WI38 (cell line): ENCODE measurements around the gene DENND4A.

ENCODE experiments used
- H3K4me3 ChIP-seq: 2 replicates; pipeline ENCODE4 v1.5.1; 2011; ENCODE audit warnings: low read depth, mild to moderate bottlenecking, control low read depth, low read length
- TF ChIP-seq, protein P1 (sequence below): IDR thresholded peaks from 2 replicates; pipeline ENCODE4 v1.5.1; 2012; ENCODE audit warnings: low read depth, mild to moderate bottlenecking, control low read depth, low read length

Gene DENND4A

DNA sequence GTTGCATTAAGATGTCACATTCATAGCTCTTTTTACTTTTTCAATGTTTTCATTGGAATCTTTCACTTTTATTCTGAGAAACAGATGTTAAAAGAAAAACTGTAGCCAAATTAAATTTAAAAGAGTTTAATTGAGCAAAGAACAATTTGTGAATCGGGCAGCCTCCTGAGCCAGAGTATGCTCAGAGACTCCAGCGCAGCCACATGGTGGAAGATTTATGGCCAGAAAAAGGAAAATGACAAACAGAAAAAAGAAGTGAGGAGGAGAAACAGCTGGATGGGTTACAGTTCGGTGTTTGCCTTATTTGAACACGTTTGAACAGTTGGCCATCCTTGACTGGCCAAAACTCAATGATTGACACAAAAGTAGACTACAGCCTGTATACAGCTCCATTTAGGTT lies 43.4 kb upstream of the DENND4A start:
- TF ChIP-seq, protein P1, sequence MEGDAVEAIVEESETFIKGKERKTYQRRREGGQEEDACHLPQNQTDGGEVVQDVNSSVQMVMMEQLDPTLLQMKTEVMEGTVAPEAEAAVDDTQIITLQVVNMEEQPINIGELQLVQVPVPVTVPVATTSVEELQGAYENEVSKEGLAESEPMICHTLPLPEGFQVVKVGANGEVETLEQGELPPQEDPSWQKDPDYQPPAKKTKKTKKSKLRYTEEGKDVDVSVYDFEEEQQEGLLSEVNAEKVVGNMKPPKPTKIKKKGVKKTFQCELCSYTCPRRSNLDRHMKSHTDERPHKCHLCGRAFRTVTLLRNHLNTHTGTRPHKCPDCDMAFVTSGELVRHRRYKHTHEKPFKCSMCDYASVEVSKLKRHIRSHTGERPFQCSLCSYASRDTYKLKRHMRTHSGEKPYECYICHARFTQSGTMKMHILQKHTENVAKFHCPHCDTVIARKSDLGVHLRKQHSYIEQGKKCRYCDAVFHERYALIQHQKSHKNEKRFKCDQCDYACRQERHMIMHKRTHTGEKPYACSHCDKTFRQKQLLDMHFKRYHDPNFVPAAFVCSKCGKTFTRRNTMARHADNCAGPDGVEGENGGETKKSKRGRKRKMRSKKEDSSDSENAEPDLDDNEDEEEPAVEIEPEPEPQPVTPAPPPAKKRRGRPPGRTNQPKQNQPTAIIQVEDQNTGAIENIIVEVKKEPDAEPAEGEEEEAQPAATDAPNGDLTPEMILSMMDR = no peak

DNA sequence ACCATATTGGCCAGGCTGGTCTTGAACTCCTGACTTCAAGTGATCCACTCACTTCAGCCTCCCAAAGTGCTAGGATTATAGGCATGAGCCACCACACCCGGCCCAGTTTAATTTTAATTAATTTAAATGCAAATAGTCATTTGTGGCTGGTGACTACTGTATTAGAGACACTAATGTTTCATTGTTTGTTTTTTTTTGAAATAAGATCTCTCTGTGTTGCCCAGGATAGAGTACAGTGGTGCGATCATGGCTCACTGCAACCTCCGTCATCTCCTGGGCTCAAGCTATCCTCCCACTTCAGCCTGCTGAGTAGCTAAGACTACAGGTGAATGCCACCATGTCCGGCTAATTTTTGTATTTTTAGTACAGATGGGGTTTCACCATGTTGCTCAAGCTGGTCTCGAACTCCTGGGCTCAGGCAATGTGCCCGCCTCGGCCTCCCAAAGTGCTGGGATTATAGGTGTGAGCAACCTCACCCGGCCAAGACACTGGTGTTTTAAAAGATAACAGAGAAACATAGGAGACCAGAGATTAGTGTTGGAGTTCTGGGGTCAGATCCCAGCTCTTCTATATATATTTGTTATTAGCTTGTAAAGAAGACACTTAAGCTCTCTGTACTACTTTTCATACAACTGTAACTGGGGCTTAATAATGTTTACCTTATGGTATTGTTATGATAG lies 42.6 kb upstream of the DENND4A start:
- H3K4me3 ChIP-seq = no peak overlapping the region
- TF ChIP-seq, protein P1 = no peak

More for the DNA sequence above, 43.4 kb upstream of the DENND4A start:
- no peak overlapping the region for H3K4me3 ChIP-seq

DNA sequence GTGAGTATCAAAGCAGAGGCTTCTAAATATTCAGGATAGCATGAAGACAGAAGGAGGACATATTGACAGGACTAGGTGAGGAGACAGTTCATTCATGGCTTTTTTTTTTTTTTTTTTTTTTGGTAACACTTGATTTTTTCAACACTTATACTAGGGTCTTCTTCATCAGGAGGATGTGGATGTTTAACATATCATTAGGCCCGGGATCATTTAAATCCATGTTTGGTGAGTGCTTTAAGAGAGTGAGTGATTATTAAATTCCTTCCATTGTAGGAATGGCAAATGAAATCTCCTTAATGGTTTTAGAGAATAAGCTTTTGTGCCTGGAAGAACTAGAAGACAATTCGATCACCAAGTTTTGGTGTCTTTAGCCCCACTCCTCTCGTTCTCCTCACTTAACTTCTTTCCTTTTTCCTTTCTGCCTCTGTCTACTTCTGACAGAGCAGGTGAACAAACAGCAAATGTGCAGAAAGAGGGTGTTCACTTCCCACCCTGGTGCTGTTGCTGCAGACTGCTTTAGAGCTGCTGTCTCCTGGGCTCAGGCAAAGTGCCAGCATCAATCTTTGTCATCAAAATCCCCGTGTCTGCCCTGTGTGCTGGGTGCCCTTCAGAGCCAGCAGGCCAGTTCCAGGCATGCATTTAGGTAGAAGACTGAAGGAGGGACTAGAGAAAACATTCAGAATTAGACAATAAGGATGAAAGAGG lies 41.6 kb upstream of the DENND4A start:
- no peak overlapping the region for H3K4me3 ChIP-seq

DNA sequence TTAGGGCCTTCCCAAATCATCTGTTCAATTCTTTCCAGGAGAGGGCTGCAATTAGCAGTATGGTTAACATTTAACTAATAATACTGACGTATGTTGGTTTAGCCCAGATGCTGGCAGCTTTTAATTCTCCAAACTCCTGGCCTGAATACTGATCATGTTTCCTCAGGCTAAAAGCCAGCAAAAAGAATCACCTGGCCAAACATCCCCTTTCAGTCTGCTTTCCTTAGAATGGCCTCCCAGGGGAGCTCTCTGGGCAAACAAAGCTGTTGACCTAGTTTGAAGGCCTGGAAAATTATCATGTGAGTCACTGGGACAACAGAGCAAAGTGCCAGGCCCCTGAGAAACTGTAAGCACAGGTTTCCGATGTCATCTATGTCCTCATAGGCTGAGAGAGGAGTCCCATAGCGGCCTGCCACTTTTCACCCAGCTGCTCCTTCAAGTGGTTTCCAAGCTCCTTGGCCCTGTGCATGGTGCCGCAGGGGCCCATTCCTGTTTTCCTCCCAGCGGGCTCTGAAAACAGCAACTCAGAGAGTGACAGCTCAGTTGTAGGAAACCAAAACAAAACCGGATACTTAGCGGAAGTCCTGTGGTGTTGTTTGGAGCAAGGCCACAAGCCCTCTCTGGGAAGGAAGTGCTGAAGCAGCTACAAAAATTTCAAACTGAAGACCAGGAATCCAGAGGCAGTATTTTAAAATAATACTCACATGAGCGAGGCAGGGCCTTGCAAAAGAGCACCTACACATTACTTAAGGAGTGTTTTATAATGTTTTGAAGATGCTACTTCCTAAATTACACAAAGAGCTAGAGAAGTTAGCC lies 40.7 kb upstream of the DENND4A start:
- H3K4me3 ChIP-seq = peak overlapping the region; percentile 51
- TF ChIP-seq, protein P1 = 0 out of 2 replicates have a peak, but pooled peaks have one; percentile 21

More for the DNA sequence above, 41.6 kb upstream of the DENND4A start:
- TF ChIP-seq, protein P1 = no peak

DNA sequence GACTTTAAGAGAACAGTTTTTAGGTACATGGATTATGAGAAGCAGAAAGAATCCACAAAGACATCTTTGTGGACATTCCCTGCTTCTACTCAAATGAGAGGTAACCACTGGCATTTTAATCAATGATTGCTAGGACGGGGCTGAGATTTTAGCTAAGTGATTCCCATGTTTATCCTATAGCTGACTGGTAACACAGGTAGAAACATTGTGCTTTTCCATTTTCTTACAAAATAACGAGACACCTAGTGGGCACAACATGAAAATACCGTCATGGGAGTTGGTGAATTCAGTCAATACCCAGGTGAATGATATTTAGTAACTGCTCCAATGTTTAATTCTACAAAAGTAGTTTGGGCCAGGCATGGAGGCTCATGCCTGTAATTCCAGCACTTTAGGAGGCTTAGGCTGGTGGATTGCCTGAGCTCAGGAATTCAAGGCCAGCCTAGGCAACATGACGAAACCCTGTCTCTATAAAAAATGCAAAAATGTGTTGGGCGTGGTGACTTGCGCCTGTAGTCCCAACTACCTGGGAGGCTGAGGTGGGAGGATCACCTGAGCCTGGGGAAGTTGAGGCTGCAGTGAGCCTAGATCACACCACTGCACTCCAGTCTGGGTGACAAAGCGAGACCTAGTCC lies 37.2 kb upstream of the DENND4A start:
- TF ChIP-seq, protein P1 = peak; percentile 13; the same call in 1 of the 2 replicates
- no peak overlapping the region for H3K4me3 ChIP-seq

DNA sequence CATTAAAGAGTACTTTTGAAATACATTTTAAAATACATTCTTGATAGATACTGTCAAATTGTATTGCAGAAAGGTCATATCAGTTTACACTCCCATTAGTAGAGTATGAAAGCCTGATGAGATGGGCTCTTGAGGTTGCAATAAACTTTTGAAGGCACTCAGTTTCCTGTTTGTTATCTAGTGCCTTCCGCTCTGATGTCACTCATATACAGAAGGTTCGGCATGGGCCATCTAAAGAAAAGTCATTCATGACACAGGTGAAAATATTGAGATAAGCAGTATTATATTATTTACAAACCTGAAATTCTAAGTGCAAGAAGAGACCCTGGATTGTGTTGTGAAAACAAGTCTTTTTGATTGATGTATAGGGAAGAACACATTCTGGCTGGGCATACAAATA lies 36.5 kb upstream of the DENND4A start:
- TF ChIP-seq, protein P1 = no peak

More for the DNA sequence above, 36.5 kb upstream of the DENND4A start:
- no peak overlapping the region for H3K4me3 ChIP-seq
